Body of pancreas (tissue), 4 donors: ENCODE results near the gene EYS.

Experiments
- POLR2A ChIP-seq, 3 donors: fragments of 450-650 bp; IDR thresholded peaks; one replicate each; pipeline ENCODE4 v1.6.1; 2016; ENCODE audit warnings: antibody characterized with exemption in 3 of 3, mild to moderate bottlenecking in 2 of 3
- TF ChIP-seq, protein P1 (sequence below), 7 experiments: fragments of 450-650 bp in 4 of 7; fragments of 200-600 bp in 3 of 7; sonication (generic) in 3 of 7; IDR thresholded peaks; one replicate each; pipeline ENCODE4 v1.5.1; 2016 to 2019; ENCODE audit warnings: antibody characterized with exemption in 7 of 7

GRCh38 chr6:64281167-64281566, 1425.9 kb downstream of the EYS start:
- no peak for TF ChIP-seq POLR2A (IDR thresholded peaks at IDR 0.05)
- TF ChIP-seq, protein P1, sequence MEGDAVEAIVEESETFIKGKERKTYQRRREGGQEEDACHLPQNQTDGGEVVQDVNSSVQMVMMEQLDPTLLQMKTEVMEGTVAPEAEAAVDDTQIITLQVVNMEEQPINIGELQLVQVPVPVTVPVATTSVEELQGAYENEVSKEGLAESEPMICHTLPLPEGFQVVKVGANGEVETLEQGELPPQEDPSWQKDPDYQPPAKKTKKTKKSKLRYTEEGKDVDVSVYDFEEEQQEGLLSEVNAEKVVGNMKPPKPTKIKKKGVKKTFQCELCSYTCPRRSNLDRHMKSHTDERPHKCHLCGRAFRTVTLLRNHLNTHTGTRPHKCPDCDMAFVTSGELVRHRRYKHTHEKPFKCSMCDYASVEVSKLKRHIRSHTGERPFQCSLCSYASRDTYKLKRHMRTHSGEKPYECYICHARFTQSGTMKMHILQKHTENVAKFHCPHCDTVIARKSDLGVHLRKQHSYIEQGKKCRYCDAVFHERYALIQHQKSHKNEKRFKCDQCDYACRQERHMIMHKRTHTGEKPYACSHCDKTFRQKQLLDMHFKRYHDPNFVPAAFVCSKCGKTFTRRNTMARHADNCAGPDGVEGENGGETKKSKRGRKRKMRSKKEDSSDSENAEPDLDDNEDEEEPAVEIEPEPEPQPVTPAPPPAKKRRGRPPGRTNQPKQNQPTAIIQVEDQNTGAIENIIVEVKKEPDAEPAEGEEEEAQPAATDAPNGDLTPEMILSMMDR (IDR thresholded peaks at IDR 0.05): no peak
